GM19467 (cell line): ENCODE measurements around the gene TAF8.
"Not testable (repeated sequence)": the region's sequence is repeated elsewhere in the genome, so short reads cannot be mapped to it uniquely, and the experiment has no call there.

Source experiments
- ATAC-seq: cut with Tn5 transposase; IDR thresholded peaks from one replicate; pipeline ENCODE4 v1.9.1; 2021; ENCODE audit warnings: mild to moderate bottlenecking, moderate library complexity; ENCODE audit not compliant: unreplicated experiment

TAF8 gene, protein sequence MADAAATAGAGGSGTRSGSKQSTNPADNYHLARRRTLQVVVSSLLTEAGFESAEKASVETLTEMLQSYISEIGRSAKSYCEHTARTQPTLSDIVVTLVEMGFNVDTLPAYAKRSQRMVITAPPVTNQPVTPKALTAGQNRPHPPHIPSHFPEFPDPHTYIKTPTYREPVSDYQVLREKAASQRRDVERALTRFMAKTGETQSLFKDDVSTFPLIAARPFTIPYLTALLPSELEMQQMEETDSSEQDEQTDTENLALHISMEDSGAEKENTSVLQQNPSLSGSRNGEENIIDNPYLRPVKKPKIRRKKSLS

DNA sequence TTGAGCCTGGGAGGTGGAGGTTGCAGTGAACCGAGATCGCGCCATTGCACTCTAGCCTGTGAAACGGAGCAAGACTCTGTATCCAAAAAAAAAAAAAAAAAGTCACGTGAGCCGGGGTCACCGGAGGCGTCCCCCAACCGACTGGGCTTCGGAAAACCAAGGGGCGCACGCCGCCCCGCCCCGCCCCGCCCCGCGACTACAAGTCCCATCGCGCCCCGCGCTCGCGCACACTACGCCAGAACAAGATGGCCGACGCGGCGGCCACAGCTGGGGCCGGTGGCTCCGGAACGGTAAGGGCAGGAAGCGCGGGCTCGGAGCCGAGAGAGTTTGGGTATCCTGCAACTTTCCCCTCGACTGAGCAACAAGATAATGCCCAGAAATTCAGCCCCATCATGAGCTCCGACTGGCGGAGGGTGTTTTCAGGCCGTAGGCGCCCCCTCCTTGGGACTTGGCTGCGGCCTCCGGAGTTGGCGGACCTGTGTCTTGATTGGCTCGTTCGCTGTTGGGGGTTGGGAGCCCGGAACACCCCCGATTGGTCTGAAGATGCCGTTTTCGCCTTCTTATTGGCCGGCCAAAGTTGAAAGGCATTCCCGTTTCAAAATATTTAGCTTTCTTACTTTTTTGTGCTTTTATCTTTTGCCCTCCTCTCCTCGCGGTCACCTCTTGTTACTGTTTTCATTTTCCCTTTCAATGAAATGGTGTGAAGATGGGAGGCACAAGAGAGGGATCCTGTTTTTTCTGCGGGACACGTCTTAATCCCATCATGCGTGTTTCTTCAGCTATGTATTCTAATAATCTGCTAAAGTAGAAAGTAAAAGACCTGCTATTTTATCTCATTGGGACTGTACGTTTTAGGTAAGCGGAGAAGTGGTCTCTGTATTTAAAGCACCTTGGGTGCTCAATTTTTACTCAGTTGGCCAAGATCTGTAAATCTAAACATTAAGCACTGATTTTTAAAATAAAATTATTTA, at the start of gene TAF8:
TAF8 (plus strand) TSS at position 228 of the 971 bp plus-strand sequence; CDS start at position 246, 18 bp downstream.
- ATAC-seq = peak; percentile 61

DNA sequence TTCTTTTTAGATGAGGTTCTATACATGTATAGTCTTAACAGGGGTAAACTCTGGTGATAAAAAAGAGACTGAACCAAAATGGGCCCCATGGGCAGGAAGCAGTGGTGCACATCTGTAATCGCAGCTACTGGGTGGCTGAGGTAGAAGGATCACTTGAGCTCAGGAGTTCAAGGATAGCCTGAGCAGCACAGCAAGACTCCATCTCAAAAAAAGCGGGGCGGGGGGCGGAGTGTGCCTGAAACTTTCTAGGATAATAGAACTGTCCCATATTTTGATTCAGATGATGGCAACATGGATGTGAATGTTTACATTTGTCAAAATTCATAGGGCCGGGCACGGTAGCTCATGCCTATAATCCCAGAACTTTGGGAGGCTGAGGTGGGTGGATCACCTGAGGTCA, 48.8 kb upstream of the TAF8 start:
- ATAC-seq = no peak

DNA sequence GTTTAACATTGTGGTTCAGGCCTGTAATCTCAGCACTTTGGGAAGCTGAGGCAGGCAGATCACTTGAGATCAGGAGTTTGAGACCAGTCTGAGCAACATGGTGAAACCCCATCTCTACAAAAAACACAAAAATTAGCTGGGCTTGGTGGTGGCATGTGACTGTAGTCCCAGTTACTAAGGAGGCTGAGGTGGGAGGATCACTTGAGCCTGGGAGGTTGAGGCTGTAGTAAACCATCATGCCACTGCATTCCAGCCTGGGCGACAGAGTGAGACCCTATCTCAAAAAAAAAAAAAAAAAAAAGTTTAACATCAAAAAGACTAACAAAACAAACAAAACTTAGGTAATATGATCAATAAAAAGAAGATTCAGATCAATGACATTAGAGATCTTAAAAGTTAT, 46.7 kb upstream of the TAF8 start:
- not testable (repeated sequence) for ATAC-seq

DNA sequence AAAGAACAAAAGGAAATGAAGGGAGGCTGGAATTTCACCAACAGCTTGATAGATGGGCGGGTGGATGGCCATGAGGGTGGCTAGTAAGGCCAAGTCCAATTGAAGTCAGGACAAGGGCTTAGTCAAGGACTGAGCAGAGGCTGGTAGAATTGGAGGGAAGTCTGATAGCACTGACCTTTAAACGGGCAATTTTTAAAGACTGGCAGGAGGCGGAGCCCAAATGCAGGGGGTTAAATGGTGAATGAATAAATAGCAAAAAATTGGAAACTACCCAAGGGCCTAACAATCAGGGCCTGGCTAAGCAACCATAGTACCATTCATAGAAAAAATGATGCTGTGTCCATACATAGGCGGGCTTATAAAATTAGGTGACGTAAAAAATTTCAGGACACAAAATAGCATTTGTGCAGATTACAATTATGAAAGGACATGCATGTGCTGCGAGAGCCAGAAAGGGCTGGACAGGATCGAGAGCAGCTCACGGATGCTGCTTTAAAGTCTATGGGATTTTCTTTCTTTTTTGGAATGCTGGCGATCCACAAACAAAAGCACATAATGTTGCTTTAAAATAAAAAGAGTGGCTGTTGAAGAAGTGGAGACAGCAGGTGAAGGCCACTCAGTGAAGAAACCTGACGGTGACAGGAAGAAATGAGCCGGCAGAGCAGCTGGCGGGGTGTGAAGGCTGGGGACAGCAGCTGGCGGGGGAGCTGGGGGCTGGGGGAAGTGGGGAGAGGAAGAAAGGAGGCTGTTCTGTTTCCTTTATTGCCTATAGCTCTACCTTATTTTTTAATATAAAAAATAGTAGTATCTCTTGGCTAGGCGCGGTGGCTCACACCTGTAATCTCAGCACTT, 42.8 kb upstream of the TAF8 start:
- ATAC-seq = no peak

DNA sequence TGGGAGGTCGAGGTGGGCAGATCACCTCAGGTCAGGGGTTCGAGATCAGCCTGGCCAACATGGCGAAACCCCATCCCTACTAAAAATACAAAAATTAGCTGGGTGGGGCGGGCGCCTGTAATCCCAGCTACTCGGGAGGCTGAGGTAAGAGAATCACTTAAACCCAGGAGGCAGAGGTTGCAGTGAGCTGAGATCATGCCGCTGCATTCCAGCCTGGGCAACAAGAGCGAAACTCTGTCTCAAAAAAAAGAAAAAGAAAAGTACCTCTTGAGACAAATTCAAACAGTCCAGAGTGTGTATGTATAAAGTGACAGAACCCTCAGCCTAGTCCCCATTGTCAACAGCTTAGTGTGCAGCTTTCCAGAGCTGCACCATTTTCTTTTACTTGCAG, 42.2 kb upstream of the TAF8 start:
- not testable (repeated sequence) for ATAC-seq

DNA sequence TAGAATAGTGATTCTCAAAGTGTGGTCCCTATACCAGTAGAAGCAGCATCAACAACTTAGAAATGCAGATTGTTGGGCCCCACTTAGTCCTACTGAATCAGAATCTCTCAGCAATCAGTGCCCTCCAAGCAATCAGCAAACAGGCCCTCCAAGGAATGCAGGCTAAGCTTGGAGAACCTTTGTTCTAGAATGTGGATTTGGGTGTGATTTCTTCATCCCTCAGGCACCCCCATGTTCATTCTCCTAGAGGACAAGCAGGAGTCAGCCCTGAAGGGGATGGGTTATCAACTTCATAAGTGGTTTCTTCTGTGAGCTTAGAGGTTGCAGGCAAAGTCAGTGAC, 40.5 kb upstream of the TAF8 start:
- no peak for ATAC-seq

DNA sequence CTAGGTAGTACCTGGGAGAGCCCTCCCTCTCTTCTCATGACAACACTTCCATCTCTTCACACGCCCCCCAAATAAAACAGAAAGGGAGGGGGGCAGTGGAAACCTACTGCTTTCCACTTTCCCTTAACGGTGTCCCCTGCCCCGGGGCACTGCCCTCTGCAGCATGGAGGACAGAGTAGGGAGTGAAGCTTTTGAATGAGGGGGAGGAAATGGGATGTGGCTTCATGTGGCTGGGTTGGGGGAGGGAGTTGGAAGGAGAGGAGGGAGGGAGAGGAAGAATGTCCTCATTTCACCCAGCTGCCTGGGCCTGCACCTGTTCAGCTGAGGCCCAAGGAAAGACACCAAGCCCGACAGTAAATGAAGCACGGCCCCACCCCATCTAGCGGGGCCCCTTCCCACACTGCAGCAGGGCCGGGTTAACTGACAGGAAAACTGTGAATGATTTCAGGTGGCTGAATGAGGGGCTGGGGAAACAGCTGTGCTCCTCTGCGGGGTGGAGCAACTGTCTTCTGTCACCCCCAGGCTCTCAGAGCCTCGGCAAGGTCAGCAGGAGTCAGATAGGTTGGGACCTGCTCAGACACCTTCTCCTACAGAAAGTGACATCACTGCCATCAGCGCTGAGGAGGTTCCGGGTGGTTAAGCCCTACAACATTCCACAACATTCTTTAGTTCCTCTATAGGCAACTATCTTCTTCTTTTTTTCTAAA, 40.0 kb upstream of the TAF8 start:
- no peak for ATAC-seq

DNA sequence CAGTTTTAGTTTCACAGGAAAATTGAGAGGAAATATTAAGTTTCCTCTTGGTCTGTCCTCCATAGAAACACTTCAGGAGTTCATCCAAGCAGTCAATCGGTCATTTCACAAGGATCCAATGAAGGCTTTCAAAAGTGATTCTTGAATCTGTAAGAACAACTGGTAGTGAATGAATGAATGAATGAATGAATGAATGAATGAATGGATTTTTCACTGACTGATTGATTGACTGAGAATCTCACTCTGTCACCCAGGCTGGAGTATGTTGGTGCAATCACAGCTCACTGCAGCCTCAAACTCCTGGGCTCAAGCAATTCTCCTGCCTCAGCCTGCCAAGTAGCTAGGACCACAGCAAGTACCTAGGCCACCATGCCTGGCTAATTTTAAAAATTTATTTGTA, 39.4 kb upstream of the TAF8 start:
- no peak for ATAC-seq

DNA sequence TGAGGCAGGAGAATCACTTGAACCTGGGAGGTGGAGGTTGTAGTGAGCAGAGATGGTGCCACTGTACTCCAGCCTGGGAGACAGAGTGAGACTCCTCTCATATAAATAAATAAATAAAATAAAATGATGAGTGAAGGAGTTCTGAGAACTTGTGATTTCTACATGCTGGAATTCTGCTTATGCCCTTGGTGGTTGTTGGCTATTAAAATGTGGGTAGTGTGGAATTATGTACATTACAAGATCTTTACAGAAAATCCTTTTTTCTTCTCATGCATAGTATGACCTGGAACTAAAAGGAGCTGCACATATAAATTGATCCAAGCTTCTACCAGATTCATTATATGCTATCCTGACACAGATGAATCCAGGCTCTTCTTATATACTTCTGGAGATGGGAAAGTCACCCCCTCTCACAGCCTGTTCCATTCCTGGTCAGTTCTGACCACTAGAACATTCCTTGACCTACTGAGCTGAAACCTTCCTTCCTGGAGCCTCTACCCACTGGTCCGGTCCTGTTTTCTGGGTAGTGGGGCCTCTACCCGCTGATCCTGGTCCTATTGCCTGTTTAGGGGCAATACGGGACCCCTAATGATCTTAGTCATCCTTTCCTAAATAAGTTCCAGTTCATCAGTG, 37.7 kb upstream of the TAF8 start:
- no peak for ATAC-seq

DNA sequence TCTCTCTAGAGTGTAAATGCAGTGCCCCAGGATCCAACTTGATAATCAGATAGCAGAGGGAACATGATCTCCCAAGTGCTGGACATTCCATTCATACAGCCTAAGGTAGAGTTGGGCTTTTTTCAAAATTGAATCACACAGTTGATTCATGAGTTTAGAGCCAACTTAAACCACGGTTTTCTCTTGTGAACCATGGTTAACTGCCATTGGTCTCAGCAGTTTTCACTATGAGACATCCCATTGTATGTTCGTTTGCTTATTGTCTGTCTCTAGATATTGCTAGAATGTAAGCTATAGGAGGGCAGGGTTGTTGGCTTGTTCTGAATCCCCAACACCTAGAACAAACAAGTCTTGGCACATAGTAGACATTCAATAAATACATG, 37.2 kb upstream of the TAF8 start:
- ATAC-seq = no peak

DNA sequence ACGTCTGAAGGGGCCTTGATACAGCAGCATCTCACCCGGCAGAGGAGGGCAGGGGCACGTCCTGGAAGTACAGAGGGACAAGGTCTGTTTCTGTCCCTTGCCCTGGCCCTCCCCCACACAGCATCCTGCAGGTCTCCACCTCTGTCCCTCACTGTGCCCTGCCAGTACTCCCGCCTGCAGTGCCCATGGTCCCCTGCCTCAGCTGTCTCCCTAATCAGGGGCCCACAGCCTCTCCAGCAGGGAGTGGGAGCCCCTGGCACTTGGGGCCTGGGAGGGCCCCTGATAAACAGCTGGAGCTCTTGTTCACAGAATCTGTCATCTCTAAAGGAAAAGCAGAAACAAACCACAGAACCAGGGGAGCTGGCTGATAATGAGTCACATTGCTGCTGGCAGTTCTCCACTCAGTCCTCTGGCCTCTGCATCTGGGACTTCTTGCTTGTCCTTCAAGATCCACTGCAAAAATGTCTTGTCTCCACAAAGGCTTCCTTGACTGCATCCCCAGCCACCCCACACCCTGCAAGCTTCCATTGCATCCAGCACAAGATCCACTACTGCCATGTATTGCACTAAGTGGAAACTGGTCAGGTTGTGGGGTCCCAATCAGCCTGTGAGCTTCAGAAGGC, 33.2 kb upstream of the TAF8 start:
- no peak for ATAC-seq

DNA sequence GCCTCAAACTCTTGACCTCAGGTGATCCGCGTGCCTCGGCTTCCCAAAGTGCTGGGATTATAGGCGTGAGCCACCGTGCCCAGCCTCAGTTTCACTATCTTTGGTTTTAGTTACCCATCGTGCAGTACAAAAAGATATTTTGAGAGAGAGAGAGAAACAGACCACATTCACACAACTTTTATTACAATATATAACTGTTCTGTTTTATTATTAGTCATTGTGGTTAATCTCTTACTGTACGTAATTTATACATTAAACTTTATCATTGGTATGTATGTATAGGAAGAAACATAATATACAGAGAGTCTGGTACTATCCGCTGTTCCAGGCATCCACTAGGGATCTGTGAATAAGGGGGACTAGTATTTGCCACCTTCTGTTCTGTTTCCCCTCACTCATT, 29.4 kb upstream of the TAF8 start:
- ATAC-seq = no peak

DNA sequence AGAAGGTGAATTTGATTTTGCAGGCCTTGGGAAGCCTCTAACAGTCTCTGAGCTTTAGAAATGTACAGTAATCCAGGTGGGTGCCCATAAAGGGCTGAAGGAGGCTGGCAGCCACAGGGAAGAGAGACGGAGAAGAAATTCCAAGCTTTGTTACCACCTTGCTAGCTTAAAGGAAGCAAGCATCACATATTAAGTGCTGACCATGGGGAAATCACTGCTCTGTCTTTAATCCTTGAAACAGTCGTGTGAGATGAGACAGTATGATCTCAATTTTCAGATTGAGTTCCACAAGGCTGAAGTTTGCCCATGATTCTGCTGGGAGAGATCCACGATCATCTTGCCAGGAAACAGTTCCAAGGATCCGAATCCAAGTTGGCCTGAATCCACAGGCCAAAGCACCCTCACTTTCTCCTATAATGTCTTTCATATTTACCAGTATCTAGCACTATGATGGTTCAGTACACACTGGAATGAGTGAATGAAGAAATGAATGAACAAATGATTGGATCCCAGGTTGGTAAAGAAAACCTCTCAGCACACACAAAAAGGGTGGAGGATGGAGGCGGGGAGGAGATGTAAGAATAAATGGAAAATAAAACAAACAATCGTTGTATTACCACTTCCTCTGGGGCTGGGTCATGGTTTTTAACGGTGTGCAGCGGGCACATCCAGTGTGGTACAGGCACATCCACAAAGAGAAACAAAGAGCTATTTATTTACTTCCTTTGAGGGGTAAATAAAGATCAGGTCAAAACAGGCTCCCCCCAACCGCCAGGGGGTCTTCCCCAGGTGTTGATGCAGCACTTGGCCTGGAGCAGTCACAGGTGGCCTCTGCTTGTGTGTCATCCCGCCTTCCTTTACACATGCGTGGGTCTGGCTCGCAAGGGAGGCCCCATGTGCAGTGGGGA, 28.2 kb upstream of the TAF8 start:
- no peak for ATAC-seq

DNA sequence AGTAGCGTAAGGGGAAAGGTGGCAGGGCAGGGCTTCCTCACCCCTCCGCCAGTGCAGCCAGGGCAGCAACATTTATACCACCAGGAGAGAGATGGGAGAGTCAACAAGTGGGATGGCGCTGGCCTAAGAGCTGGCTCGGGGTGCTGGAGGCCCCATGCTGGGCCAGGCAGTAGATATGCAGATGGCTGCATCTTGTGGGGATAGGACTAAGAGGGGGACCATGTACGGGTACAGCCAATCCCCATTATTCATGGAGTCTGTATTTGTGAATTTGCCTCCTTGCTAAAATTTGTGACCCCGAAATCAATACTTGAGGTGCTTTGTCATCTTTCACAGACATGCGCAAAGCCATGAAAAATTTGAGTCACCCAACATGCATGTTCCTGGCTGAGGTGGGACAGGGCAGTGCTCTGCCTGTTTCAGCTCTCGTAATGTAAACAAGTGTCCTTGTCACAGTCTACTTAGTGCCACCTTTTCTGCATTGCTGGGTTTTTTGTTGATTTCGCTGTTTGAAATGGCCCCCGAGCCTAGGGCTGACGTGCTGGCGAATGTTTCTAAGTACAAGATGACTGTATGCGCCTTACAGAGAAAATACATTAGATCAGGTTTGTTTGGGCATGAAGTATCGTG, 27.5 kb upstream of the TAF8 start:
- no peak for ATAC-seq

DNA sequence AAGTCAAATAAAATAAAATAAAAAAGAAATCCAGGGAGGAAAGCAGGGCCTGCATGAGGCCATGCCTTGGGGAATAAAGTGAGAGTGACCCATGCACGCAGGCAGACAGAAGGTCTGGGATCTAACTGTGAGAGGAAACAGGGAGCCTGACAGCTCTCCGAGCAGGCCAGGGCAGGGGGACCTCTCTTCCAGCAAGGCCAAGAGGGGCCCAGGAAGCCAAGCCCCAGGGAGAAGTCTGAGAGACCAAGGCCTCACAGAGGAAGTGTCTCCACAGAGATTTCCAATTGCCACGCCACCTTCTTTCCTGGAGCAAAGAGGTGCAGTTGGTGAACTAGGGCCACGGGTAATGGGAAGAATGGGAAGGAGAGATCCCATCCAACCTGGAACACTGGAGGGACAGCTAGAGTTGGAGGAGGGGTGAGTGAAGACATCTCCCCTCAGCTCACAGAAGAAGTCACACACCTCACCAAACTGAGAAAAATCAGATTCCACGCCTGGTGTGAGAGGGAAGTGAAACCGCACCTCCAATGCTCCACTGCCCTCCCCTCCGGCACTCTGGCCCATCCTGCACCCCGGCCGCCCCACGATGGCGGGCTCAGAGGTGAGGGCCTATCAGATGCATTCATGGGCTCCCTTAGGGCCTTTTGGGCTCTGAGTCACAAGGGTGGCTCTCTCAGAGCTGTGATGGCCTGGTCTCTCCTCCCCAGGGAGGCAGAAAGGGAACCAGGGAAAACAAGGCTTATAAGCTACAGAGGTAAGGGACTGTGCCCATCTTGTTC, 25.1 kb upstream of the TAF8 start:
- ATAC-seq = peak; percentile 61

DNA sequence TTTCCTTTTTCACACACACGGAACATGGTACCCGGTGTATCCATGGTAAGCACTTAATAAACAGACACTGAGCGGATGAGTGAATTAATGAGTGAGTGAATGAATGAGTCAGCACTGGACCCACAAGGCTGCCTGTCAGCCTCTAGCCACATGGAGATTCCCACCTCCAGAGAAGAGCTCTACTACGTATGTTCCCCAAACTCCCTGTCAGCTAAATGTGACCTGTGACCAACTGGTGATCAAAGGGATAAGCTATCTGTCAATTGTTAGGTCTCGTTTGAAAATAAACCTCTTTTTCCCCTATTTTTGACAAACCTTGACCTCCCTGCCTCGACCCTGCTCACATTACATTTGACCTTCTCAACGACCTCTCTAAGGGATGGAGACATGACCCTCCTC, 24.5 kb upstream of the TAF8 start:
- no peak for ATAC-seq

DNA sequence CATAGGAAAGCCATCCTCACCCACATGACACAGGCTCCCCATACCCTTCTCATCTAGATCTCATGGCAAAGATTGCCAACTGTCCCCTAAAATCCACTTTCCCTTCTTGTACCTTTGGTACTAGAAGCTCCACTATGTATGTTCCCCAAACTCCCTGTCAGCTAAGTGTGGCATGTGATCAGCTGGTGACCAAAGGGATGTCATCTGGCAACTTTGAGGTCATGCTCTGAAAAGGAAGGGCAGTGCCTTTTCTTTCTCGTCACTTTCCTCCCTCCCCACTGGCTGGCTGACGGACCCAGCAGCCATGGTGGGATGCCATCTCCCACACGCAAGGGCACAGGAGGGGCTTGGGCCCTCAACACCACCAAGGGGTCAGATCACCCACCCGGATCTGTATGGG, 23.8 kb upstream of the TAF8 start:
- ATAC-seq = no peak
